Ishikawa (cell line): Measurements from ENCODE around the gene SLC6A11.

ENCODE experiments used
- CEBPB ChIP-seq: IDR thresholded peaks from 2 replicates; pipeline ENCODE4 v1.6.1; 2012
- CREB1 ChIP-seq: IDR thresholded peaks from 2 replicates; pipeline ENCODE4 v1.6.1; 2012; ENCODE audit warnings: low read depth
- EGR1 ChIP-seq: IDR thresholded peaks from 2 replicates; pipeline ENCODE4 v1.6.1; 2012
- EP300 ChIP-seq: IDR thresholded peaks from 2 replicates; pipeline ENCODE4 v1.6.1; 2012; ENCODE audit warnings: borderline replicate concordance
- FOXM1 ChIP-seq: IDR thresholded peaks from 2 replicates; pipeline ENCODE4 v1.6.1; 2012; ENCODE audit warnings: low read depth, borderline replicate concordance
- MAX ChIP-seq: IDR thresholded peaks from 2 replicates; pipeline ENCODE4 v1.6.1; 2012
- NFIC ChIP-seq: IDR thresholded peaks from 2 replicates; pipeline ENCODE4 v1.6.1; 2012
- RAD21 ChIP-seq: IDR thresholded peaks from 2 replicates; pipeline ENCODE4 v1.6.1; 2012; ENCODE audit warnings: low read depth
- TAF1 ChIP-seq: IDR thresholded peaks from 2 replicates; pipeline ENCODE4 v1.6.1; 2012; ENCODE audit warnings: low read depth, mild to moderate bottlenecking
- TCF12 ChIP-seq: IDR thresholded peaks from 2 replicates; pipeline ENCODE4 v1.6.1; 2012; ENCODE audit warnings: low read depth
- TEAD4 ChIP-seq: IDR thresholded peaks from 2 replicates; pipeline ENCODE4 v1.6.1; 2012
- YY1 ChIP-seq: IDR thresholded peaks from 2 replicates; pipeline ENCODE4 v1.6.1; 2012; ENCODE audit warnings: low read depth
- ZBTB7A ChIP-seq: IDR thresholded peaks from 2 replicates; pipeline ENCODE4 v1.6.1; 2012; ENCODE audit warnings: low read depth
- TF ChIP-seq, protein P1 (sequence below): IDR thresholded peaks from 2 replicates; pipeline ENCODE4 v1.6.1; 2012; ENCODE audit warnings: low read depth, mild to moderate bottlenecking
- TF ChIP-seq, protein P2 (sequence below): IDR thresholded peaks from 2 replicates; pipeline ENCODE4 v1.6.1; 2012

Gene SLC6A11

GRCh38 chr3:10806006-10806405 is 10.0 kb upstream of the SLC6A11 start:
- TF ChIP-seq YY1 (no peak), ZBTB7A (no peak), TCF12 (no peak), TEAD4 (no peak), CEBPB (no peak), TAF1 (no peak), NFIC (no peak), FOXM1 (no peak), RAD21 (no peak), MAX (no peak), EGR1 (no peak), EP300 (no peak)
- TF ChIP-seq, protein P1, sequence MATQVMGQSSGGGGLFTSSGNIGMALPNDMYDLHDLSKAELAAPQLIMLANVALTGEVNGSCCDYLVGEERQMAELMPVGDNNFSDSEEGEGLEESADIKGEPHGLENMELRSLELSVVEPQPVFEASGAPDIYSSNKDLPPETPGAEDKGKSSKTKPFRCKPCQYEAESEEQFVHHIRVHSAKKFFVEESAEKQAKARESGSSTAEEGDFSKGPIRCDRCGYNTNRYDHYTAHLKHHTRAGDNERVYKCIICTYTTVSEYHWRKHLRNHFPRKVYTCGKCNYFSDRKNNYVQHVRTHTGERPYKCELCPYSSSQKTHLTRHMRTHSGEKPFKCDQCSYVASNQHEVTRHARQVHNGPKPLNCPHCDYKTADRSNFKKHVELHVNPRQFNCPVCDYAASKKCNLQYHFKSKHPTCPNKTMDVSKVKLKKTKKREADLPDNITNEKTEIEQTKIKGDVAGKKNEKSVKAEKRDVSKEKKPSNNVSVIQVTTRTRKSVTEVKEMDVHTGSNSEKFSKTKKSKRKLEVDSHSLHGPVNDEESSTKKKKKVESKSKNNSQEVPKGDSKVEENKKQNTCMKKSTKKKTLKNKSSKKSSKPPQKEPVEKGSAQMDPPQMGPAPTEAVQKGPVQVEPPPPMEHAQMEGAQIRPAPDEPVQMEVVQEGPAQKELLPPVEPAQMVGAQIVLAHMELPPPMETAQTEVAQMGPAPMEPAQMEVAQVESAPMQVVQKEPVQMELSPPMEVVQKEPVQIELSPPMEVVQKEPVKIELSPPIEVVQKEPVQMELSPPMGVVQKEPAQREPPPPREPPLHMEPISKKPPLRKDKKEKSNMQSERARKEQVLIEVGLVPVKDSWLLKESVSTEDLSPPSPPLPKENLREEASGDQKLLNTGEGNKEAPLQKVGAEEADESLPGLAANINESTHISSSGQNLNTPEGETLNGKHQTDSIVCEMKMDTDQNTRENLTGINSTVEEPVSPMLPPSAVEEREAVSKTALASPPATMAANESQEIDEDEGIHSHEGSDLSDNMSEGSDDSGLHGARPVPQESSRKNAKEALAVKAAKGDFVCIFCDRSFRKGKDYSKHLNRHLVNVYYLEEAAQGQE: no peak

DNA sequence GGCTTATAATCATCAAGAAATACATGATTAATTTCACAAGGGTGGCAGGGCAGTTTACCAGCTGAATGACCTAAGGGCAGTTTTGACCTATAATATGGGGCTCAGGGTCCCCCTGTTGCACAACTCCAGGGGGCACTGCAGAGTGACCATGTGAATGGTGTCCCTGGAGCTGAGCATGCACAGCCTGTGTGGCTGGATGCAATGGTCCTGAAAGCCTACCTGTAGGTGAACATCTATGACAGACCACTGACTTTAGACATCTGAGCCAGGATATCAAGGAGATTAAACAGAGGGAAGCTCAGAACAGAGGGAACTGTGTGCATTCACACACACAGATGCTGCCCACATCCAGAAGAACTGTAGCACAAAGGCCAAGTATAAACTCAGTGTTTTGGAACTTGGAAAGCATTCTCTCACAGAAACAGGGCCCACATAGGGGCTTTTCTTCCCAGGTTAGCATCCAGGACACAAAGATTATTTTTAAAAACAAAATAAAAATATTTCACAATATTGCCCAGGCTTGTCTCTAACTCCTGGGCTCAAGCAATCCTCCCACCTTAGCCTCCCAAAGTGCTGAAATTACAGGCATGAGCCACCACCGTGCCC is 7.8 kb upstream of the SLC6A11 start:
- no peak for TF ChIP-seq YY1
- TF ChIP-seq CEBPB: no peak
- TF ChIP-seq, protein P1: no peak
- TF ChIP-seq FOXM1: no peak
- TF ChIP-seq TEAD4: no peak
- no peak for TF ChIP-seq RAD21
- TF ChIP-seq TAF1: no peak
- no peak for TF ChIP-seq TCF12
- no peak for TF ChIP-seq NFIC
- TF ChIP-seq EGR1: no peak
- no peak for TF ChIP-seq CREB1
- TF ChIP-seq MAX: no peak
- no peak for TF ChIP-seq EP300
- TF ChIP-seq, protein P2, sequence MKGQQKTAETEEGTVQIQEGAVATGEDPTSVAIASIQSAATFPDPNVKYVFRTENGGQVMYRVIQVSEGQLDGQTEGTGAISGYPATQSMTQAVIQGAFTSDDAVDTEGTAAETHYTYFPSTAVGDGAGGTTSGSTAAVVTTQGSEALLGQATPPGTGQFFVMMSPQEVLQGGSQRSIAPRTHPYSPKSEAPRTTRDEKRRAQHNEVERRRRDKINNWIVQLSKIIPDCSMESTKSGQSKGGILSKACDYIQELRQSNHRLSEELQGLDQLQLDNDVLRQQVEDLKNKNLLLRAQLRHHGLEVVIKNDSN: no peak
- TF ChIP-seq ZBTB7A: no peak

GRCh38 chr3:10808974-10809373 is 7.1 kb upstream of the SLC6A11 start:
- TF ChIP-seq MAX (no peak), CEBPB (no peak), FOXM1 (no peak)
- TF ChIP-seq, protein P1: no peak

DNA sequence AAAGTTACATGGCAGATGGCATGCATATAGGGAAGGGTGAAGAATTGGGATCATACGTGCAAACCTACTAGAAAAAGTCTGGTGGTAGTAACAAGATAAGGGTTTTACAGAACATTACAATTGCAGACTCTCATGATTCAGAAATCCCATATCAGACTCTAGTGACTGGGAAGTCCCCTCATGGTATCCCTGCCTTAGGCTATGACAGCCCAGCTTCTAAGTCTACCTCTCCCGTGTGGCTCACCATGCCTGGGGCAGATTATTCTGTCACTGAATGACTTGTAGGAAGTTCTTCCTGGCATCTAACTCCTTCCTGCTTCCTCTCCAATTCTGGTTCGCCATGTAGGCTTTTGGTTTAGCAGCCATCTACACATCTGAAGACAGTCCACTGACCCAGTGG is 5.7 kb upstream of the SLC6A11 start:
- TF ChIP-seq FOXM1 (no peak), CREB1 (no peak), EP300 (no peak), TAF1 (no peak), MAX (no peak), TCF12 (no peak), EGR1 (no peak), TEAD4 (no peak), CEBPB (no peak), NFIC (no peak)
- TF ChIP-seq, protein P1: no peak
- TF ChIP-seq, protein P2: no peak
